Measurements from ENCODE around the gene RPS6KL1. TPM values are rescaled to one million over a fixed set of nuclear protein-coding genes. Genes with fewer than 3 reads are reported as not detected.

RPS6KL1 gene
- total and polyA plus RNA-seq, 12 donors, result 10.3 to 27.1 (median 21.9) TPM

- Histone ChIP-seq H3K36me3 (peaks cover 0 to 19% (median 6%) of the 10 kb centered on the region in 9 donors), H3K27me3 (no peaks in the 10 kb centered on the region), H3K4me3 (no peak overlapping the region), H3K9me3 (no peaks in the 10 kb centered on the region), H3K4me1 (peaks cover 18 to 62% (median 46%) of the 10 kb centered on the region in 9 donors), H3K27ac (no peak overlapping the region)
- intact Hi-C loops (cut with DNase I), result loop anchor here in 1 of 10 donors (5.0 kb wide), 2 partner anchors 47 to 183 kb away; no protein-coding TSS in a partner anchor
- no peak for TF ChIP-seq CTCF (IDR thresholded peaks at IDR 0.05)
- DNase-seq, result no peak
- WGBS, 2 donors, result 62 to 70% methylated on average over 9 of the region's 9 CpGs
- peak in 3 of 8 donors; percentile 3 to 15 (median 4) for ATAC-seq
Measured at GRCh38 chr14:74908861-74909341, 14.2 kb downstream of the RPS6KL1 start.

GRCh38 chr14:74907744-74908143 is 15.3 kb downstream of the RPS6KL1 start:
- peaks cover 16 to 59% (median 41%) of the 10 kb centered on the region in 9 donors for H3K4me1 ChIP-seq
- H3K36me3 ChIP-seq, result peaks cover 0 to 31% (median 14%) of the 10 kb centered on the region in 9 donors
- H3K27ac ChIP-seq, result peak overlapping the region in 4 of 10 donors; percentile 20 to 41 (median 30)
- ATAC-seq, result peak in 1 of 8 donors; percentile 18
- H3K27me3 ChIP-seq, result no peaks in the 10 kb centered on the region
- 20 to 23% methylated on average over 6 of the region's 6 CpGs for WGBS, 2 donors
- intact Hi-C loops (cut with DNase I), result loop anchor here in 1 of 10 donors (5.0 kb wide), 2 partner anchors 45 to 185 kb away; no protein-coding TSS in a partner anchor
- TF ChIP-seq CTCF (IDR thresholded peaks at IDR 0.05), result no peak
- DNase-seq, result no peak
- no peak overlapping the region for H3K4me3 ChIP-seq
- H3K9me3 ChIP-seq, result no peaks in the 10 kb centered on the region

DNA sequence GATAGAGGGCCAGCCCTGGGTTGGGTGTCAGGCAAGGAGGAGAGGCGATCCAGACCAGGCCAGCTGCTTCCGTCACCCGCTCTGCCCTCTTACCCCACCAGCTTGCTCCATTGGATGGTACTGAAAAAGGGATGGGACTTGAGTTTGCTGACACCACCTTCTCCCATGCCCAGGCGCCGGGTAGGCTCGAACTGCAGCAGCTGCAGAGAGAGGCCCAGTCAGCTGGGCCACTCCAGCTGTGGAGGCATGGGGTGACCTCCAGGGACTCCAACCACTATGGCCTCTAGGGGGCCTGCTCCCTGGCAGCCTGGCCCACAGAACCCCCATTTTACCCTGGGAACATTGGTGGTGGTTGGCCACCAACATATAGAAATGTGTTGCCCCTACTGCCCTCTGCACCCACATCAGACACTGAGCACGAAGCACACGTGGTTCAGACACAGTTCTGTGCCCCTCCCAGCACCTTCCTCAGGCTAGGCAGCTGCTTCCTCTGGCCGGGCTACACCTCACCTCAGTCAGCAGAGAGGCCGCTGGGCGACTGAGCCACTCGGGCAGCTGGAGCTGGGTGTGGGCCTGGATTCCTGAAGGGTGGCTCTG is 16.0 kb downstream of the RPS6KL1 start:
- H3K4me1 ChIP-seq, result peaks cover 16 to 62% (median 41%) of the 10 kb centered on the region in 9 donors
- peak in 3 of 9 donors; percentile 3 to 12 (median 7) for TF ChIP-seq CTCF (IDR thresholded peaks at IDR 0.05)
- H3K9me3 ChIP-seq, result no peaks in the 10 kb centered on the region
- DNase-seq (no peak), ATAC-seq (peak in 7 of 8 donors; percentile 4 to 28 (median 14))
- WGBS, 2 donors, result 65 to 76% methylated on average over 12 of the region's 12 CpGs
- peaks cover 0 to 38% (median 22%) of the 10 kb centered on the region in 9 donors for H3K36me3 ChIP-seq
- peak overlapping the region in 3 of 10 donors; percentile 9 to 41 (median 20) for H3K27ac ChIP-seq
- H3K27me3 ChIP-seq, result no peaks in the 10 kb centered on the region
- no peak overlapping the region for H3K4me3 ChIP-seq
- intact Hi-C loops (cut with DNase I), result loop anchor here in 1 of 10 donors (5.0 kb wide), 2 partner anchors 45 to 185 kb away; no protein-coding TSS in a partner anchor

DNA sequence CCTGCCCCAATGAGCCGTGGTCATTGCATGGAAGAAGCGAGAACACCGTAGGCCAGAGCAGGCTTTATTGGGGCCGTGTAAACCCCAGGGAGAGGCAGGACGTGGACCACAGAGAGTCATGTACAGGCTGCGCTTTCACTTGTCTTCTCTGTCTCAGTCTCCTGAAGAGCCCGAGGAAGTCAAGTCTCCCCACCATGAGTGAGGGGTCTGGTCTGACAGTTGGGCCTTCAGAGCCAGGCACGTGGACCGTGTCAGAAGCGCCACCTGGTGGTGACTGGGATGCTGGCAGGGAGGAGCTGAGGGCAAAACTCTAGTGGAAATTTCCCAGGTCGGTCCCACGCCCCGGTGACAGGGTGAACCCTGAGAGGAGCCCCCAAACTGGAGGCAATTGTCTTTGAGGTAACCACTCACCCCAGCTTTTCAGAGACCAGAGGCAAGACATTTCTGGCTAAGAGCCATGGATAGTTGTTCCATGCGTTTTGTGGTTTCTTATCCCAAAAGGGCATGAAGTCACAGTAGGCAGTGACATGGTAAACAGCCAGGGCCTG is 17.4 kb downstream of the RPS6KL1 start:
- peaks cover 16 to 62% (median 41%) of the 10 kb centered on the region in 9 donors for H3K4me1 ChIP-seq
- peak; percentile 71 to 80 for DNase-seq
- H3K27ac ChIP-seq, result peak overlapping the region in 2 of 10 donors; percentile 16 to 24
- intact Hi-C loops (cut with DNase I), result loop anchor here in 9 of 10 donors (1.0 to 5.0 kb wide), 4 partner anchors 43 to 187 kb away; no protein-coding TSS in a partner anchor
- H3K4me3 ChIP-seq, result no peak overlapping the region
- H3K9me3 ChIP-seq, result no peaks in the 10 kb centered on the region
- peak; percentile 30 to 56 (median 49) for ATAC-seq
- WGBS, 2 donors, result 46 to 53% methylated on average over 14 of the region's 14 CpGs
- H3K36me3 ChIP-seq, result peaks cover 5 to 49% (median 35%) of the 10 kb centered on the region in 9 donors
- peak; percentile 76 to 96 (median 93) for TF ChIP-seq CTCF (IDR thresholded peaks at IDR 0.05)
- no peaks in the 10 kb centered on the region for H3K27me3 ChIP-seq
